ENCODE measurements around the gene SLX4IP. TPM values are rescaled to one million over a fixed set of nuclear protein-coding genes. Genes with fewer than 3 reads are reported as not detected.
A peak's percentile ranks its signal among the peaks of the same experiment; 100 is the strongest.
"Not testable (repeated sequence)": the region's sequence is repeated elsewhere in the genome, so short reads cannot be mapped to it uniquely, and the experiment has no call there.

SLX4IP gene
- total RNA-seq = 7.5 TPM

- DNase-seq = peak; percentile 88
Observed at GRCh38 chr20:10434832-10435812, at the start of gene SLX4IP. Gene SLX4IP, plus strand, starts transcription at chr20:10435305. Its CDS starts 22,900 bp downstream, at chr20:10458205.

- no peak for DNase-seq
Observed at GRCh38 chr20:10385850-10386544, 49.1 kb upstream of the SLX4IP start.

- no peak for DNase-seq
Observed at GRCh38 chr20:10387686-10388085, 47.4 kb upstream of the SLX4IP start.

- no peak for DNase-seq
Observed at GRCh38 chr20:10388597-10388996, 46.5 kb upstream of the SLX4IP start.

- DNase-seq = no peak
Observed at GRCh38 chr20:10390709-10391108, 44.4 kb upstream of the SLX4IP start.

GRCh38 chr20:10394752-10395151 lies 40.4 kb upstream of the SLX4IP start:
- DNase-seq = not testable (repeated sequence)

GRCh38 chr20:10398834-10399369 lies 36.2 kb upstream of the SLX4IP start:
- DNase-seq = no peak

- DNase-seq = no peak
Observed at GRCh38 chr20:10402938-10403608, 32.0 kb upstream of the SLX4IP start.

GRCh38 chr20:10404023-10404628 lies 31.0 kb upstream of the SLX4IP start:
- DNase-seq = no peak

- no peak for DNase-seq
Observed at GRCh38 chr20:10404959-10405530, 30.1 kb upstream of the SLX4IP start.

- DNase-seq = no peak
Observed at GRCh38 chr20:10408108-10408813, 26.8 kb upstream of the SLX4IP start.

- DNase-seq = no peak
Observed at GRCh38 chr20:10411673-10412072, 23.4 kb upstream of the SLX4IP start.

GRCh38 chr20:10412591-10413408 lies 22.3 kb upstream of the SLX4IP start:
- no peak for DNase-seq

- no peak for DNase-seq
Observed at GRCh38 chr20:10415013-10415650, 20.0 kb upstream of the SLX4IP start.

GRCh38 chr20:10417218-10417617 lies 17.9 kb upstream of the SLX4IP start:
- not testable (repeated sequence) for DNase-seq

- DNase-seq = no peak
Observed at GRCh38 chr20:10419550-10420133, 15.5 kb upstream of the SLX4IP start.

- no peak for DNase-seq
Observed at GRCh38 chr20:10423735-10424134, 11.4 kb upstream of the SLX4IP start.

- no peak for DNase-seq
Observed at GRCh38 chr20:10427060-10427692, 7.9 kb upstream of the SLX4IP start.

GRCh38 chr20:10428008-10428407 lies 7.1 kb upstream of the SLX4IP start:
- DNase-seq = no peak
